GM12878 (cell line): Measurements from ENCODE around the gene PITPNM2. TPM values are rescaled to one million over a fixed set of nuclear protein-coding genes. Genes with fewer than 3 reads are reported as not detected.

Experiments
- ATAC-seq: fragments of 200-7000 bp; cut with Tn5 transposase; 3 replicates; pipeline ENCODE4 v1.9.1; 2020; ENCODE audit warnings: mild to moderate bottlenecking, moderate library complexity
- BruUV-seq: library from RNA; stranded (reverse); fragments of 400-500 nt; replicated peaks from 2 replicates; lab custom pipeline; 2021; lab: Mats Ljungman, UMichigan
- CTCF ChIA-PET: fragments of 300-600 bp; sonication (Branson Sonifier 250); formaldehyde crosslinking; extraction: SDS; loops from one replicate; lab custom pipeline; 2021; ENCODE audit warnings: inconsistent platforms; lab: Yijun Ruan, JAX
- POLR2A ChIA-PET: fragments of 350-600 bp; formaldehyde crosslinking; extraction: SDS; loops from one replicate; lab custom pipeline; 2021; ENCODE audit warnings: inconsistent platforms; lab: Charles Lee
- RAD21 ChIA-PET: fragments of 300-600 bp; sonication (Branson Sonifier 250); formaldehyde crosslinking; loops from one replicate; lab custom pipeline; 2023; ENCODE audit warnings: antibody characterized with exemption; ENCODE audit not compliant: unreplicated experiment; lab: Charles Lee
- SMC1A ChIA-PET: fragments of 300-600 bp; sonication (Branson Sonifier 250); formaldehyde crosslinking; loops from one replicate; lab custom pipeline; 2023; ENCODE audit not compliant: unreplicated experiment, uncharacterized antibody; lab: Charles Lee
- DNase-seq: peaks from one replicate; pipeline ENCODE4 v3.0.0-alpha.2; 2011; ENCODE audit warnings: low read depth, low spot score
- FAIRE-seq: peaks from 3 replicates; lab custom pipeline; 2011; peaks lifted over from hg19 to GRCh38; lab: Jason Lieb, UNC
- H2AFZ ChIP-seq: 2 replicates; pipeline ENCODE4 v1.6.0; 2011; ENCODE audit warnings: low read depth, low read length, control low read depth; ENCODE audit not compliant: control insufficient read depth
- H3K27ac ChIP-seq: 2 replicates; pipeline ENCODE4 v1.5.1; 2011; ENCODE audit warnings: control low read depth; ENCODE audit not compliant: control insufficient read depth, insufficient read depth
- H3K27me3 ChIP-seq, 2 experiments: replicated peaks in 1 of 2; 2 replicates each; pipeline versions ENCODE4 v1.6.0 to v1.6.1; 2011; ENCODE audit warnings: low read length in 1 of 2; ENCODE audit not compliant: control insufficient read depth in 2 of 2, insufficient read depth in 2 of 2
- H3K36me3 ChIP-seq, 2 experiments: 2 replicates each; pipeline ENCODE4 v1.5.1; 2011; ENCODE audit warnings: low read length in 1 of 2; ENCODE audit not compliant: control insufficient read depth in 2 of 2, insufficient read depth in 2 of 2
- H3K4me1 ChIP-seq: 2 replicates; pipeline ENCODE4 v1.6.1; 2011; ENCODE audit warnings: mild to moderate bottlenecking, low read length, moderate library complexity, mixed read lengths; ENCODE audit not compliant: control insufficient read depth, insufficient read depth
- H3K4me2 ChIP-seq: 2 replicates; pipeline ENCODE4 v1.6.0; 2011; ENCODE audit warnings: control low read depth; ENCODE audit not compliant: control insufficient read depth, insufficient read depth
- H3K4me3 ChIP-seq: fragments of 200-600 bp; sonication (generic); 2 replicates; pipeline ENCODE4 v1.5.1; 2016
- H3K79me2 ChIP-seq: 2 replicates; pipeline ENCODE4 v1.6.0; 2011; ENCODE audit warnings: low read length; ENCODE audit not compliant: control insufficient read depth, insufficient read depth
- H3K9ac ChIP-seq: 2 replicates; pipeline ENCODE4 v1.8.0; 2011; ENCODE audit warnings: low read length, control low read depth, mixed read lengths; ENCODE audit not compliant: control insufficient read depth, insufficient read depth
- H3K9me3 ChIP-seq: replicated peaks from 3 replicates; pipeline ENCODE4 v1.5.1; 2011; ENCODE audit warnings: mild to moderate bottlenecking, low read length; ENCODE audit not compliant: control insufficient read depth, insufficient read depth
- H4K20me1 ChIP-seq: 2 replicates; pipeline ENCODE4 v1.6.0; 2011; ENCODE audit not compliant: control insufficient read depth, insufficient read depth
- BMI1 ChIP-seq: fragments of 450-650 bp; IDR thresholded peaks from 2 replicates; pipeline ENCODE4 v1.6.1; 2016; ENCODE audit warnings: mild to moderate bottlenecking, moderate library complexity, borderline replicate concordance
- CBFB ChIP-seq: IDR thresholded peaks from 2 replicates; pipeline ENCODE4 v1.6.1; 2016; ENCODE audit warnings: antibody characterized with exemption, low read depth
- CTCF ChIP-seq, 3 experiments: IDR thresholded peaks in 2 of 3; conservative IDR thresholded peaks in 1 of 3; 2 replicates each; pipeline ENCODE4 v1.5.1; 2011; ENCODE audit warnings: low read depth in 3 of 3, low read length in 3 of 3, mild to moderate bottlenecking in 3 of 3, control low read depth in 2 of 3, moderate library complexity in 2 of 3, inconsistent platforms in 1 of 3, mixed read lengths in 1 of 3; ENCODE audit not compliant: control insufficient read depth in 2 of 3, insufficient read depth in 1 of 3; ENCODE audit errors: extremely low read depth in 1 of 3
- FOXK2 ChIP-seq: fragments of 450-650 bp; IDR thresholded peaks from 2 replicates; pipeline ENCODE4 v1.6.1; 2017; ENCODE audit warnings: mild to moderate bottlenecking, moderate library complexity
- HDGF ChIP-seq: fragments of 450-650 bp; IDR thresholded peaks from 2 replicates; pipeline ENCODE4 v1.6.1; 2016; ENCODE audit warnings: antibody characterized with exemption
- IRF3 ChIP-seq: fragments of 450-650 bp; IDR thresholded peaks from 2 replicates; pipeline ENCODE4 v1.6.1; 2014; ENCODE audit warnings: mild to moderate bottlenecking
- IRF5 ChIP-seq: fragments of 450-650 bp; IDR thresholded peaks from 2 replicates; pipeline ENCODE4 v1.6.1; 2017; ENCODE audit warnings: borderline replicate concordance
- LARP7 ChIP-seq: fragments of 450-650 bp; IDR thresholded peaks from 2 replicates; pipeline ENCODE4 v1.6.1; 2017; ENCODE audit warnings: mild to moderate bottlenecking
- NBN ChIP-seq: fragments of 450-650 bp; IDR thresholded peaks from 2 replicates; pipeline ENCODE4 v1.6.1; 2016
- NFIC ChIP-seq: IDR thresholded peaks from 2 replicates; pipeline ENCODE4 v1.6.1; 2012; ENCODE audit warnings: low read depth, mild to moderate bottlenecking, inconsistent platforms, low read length, moderate library complexity
- POLR2A ChIP-seq: IDR thresholded peaks from 2 replicates; pipeline ENCODE4 v1.6.1; 2011; ENCODE audit warnings: low read depth, mild to moderate bottlenecking, low read length
- RUNX3 ChIP-seq: IDR thresholded peaks from 2 replicates; pipeline ENCODE4 v1.6.1; 2012; ENCODE audit warnings: low read length, inconsistent platforms
- SMAD5 ChIP-seq: IDR thresholded peaks from 2 replicates; pipeline ENCODE4 v1.6.1; 2016; ENCODE audit warnings: antibody characterized with exemption, low read depth
- TAF1 ChIP-seq: IDR thresholded peaks from 2 replicates; pipeline ENCODE4 v1.6.1; 2011; ENCODE audit warnings: mild to moderate bottlenecking, low read depth, low read length, borderline replicate concordance
- TCF7 ChIP-seq: IDR thresholded peaks from 2 replicates; pipeline ENCODE4 v1.6.1; 2014; ENCODE audit warnings: antibody characterized with exemption, borderline replicate concordance
- ZNF217 ChIP-seq: fragments of 450-650 bp; IDR thresholded peaks from 2 replicates; pipeline ENCODE4 v1.6.1; 2017; ENCODE audit warnings: antibody characterized with exemption, mild to moderate bottlenecking
- ZNF622 ChIP-seq: fragments of 450-650 bp; IDR thresholded peaks from 2 replicates; pipeline ENCODE4 v1.6.1; 2017; ENCODE audit warnings: mild to moderate bottlenecking, inconsistent platforms
- WGBS: methylation state at CpG from one replicate; pipeline ENCODE4 v1.1.6; 2016; ENCODE audit warnings: low lambda C conversion rate; ENCODE audit not compliant: insufficient replicate concordance, insufficient coverage; ENCODE audit errors: missing lambda C conversion rate; 5-methylcytosine and 5-hydroxymethylcytosine counted together
- in situ Hi-C: fragments of 300-500 bp; cut with MboI; formaldehyde crosslinking; loops from 9 replicates; pipeline ENCODE4 v1.14.3; 2018; ENCODE audit warnings: mixed read lengths
- intact Hi-C: fragments of 100-400 bp; cut with micrococcal nuclease; formaldehyde crosslinking; loops from one replicate; pipeline ENCODE4 v1.14.2; 2022; ENCODE audit not compliant: unreplicated experiment
- polyA plus RNA-seq, 11 experiments: library from polyadenylated mRNA; depleted of rRNA in 4 of 11; unstranded in 6 of 11; stranded (reverse) in 5 of 11; fragments of >200 nt; fragmentation: Nextera tagmentation in 4 of 11; fragmentation: Illumina TruSeq in 1 of 11; extraction: Ambion mirVana in 4 of 11; extraction: Trizol in 1 of 11; gene quantifications; 1 replicate in 1 of 11; 2 replicates in 10 of 11; pipeline versions ENCODE4 v1.2.1 to v1.2.3, GENCODE V29; 2011 to 2016; ENCODE audit warnings: inconsistent platforms in 2 of 11, missing spikeins in 2 of 11, low read depth in 1 of 11
- total RNA-seq, 4 experiments: library from RNA; depleted of rRNA in 3 of 4; stranded (reverse); fragments of >200 nt in 3 of 4; fragmentation: Illumina TruSeq in 1 of 4; extraction: Trizol in 1 of 4; gene quantifications; 2 replicates each; pipeline versions ENCODE4 v1.2.1 to v1.2.3, GENCODE V29; 2013 to 2021

The PITPNM2 gene
- total and polyA plus RNA-seq, 10 of the 15 experiments (the other 5 are each of a cell fraction or from before 2014, with no cell fraction given): 0.03 to 1.0 (median 0.24) TPM; not detected in 1

GRCh38 chr12:123149501-123150274 lies 1.2 kb downstream of the PITPNM2 start (continued):
- TF ChIP-seq NFIC (no peak), FOXK2 (no peak), ZNF217 (no peak)

GRCh38 chr12:123149088-123149487 lies 1.8 kb downstream of the PITPNM2 start:
- no peak overlapping the region for H2AFZ ChIP-seq
- H3K79me2 ChIP-seq: no peaks in the 10 kb centered on the region
- no peaks in the 10 kb centered on the region for H3K4me1 ChIP-seq
- H3K9ac ChIP-seq: no peak overlapping the region
- in situ Hi-C loops: no loop called here
- H3K27ac ChIP-seq: no peak overlapping the region
- H3K27me3 ChIP-seq: peaks cover 0 to 4% of the 10 kb centered on the region in 2 experiments; a peak in 1 of 4 replicates
- RAD21 ChIA-PET: interaction anchor here (1.6 kb wide), 1 partner anchor 105 kb away, joined by 3 read pairs; no protein-coding TSS in a partner anchor
- CTCF ChIA-PET: interaction anchor here (0.9 kb wide), 1 partner anchor 104 kb away, joined by 3 read pairs; no protein-coding TSS in a partner anchor
- no peaks in the 10 kb centered on the region for H4K20me1 ChIP-seq
- POLR2A ChIA-PET: no interaction called here
- H3K36me3 ChIP-seq: no peaks in the 10 kb centered on the region; a peak in 1 of 4 replicates
- TF ChIP-seq TCF7 (no peak), CTCF (IDR thresholded peaks at IDR 0.05 in 2 of 3, conservative IDR thresholded peaks at IDR 0.05 in 1 of 3; ENCODE audit: control insufficient read depth in 2 of 3, extremely low read depth in 1 of 3, insufficient read depth in 1 of 3, low read depth in 3 of 3, low read length in 3 of 3) (no peak), NBN (no peak), BMI1 (no peak), CBFB (no peak), POLR2A (no peak), LARP7 (no peak), HDGF (no peak), IRF3 (no peak), TAF1 (no peak), IRF5 (no peak), RUNX3 (no peak), ZNF622 (no peak), SMAD5 (no peak)
- no peaks in the 10 kb centered on the region for H3K9me3 ChIP-seq
- SMC1A ChIA-PET: no interaction called here
- intact Hi-C loops: no loop called here
- FAIRE-seq (no peak), DNase-seq (no peak), ATAC-seq (no peak)
- H3K4me2 ChIP-seq: no peak overlapping the region
- 78% methylated on average over 3 of the region's 3 CpGs for WGBS
- no peak overlapping the region for H3K4me3 ChIP-seq
- BruUV-seq: no TSS peak
